H1 (cell line): Measurements from ENCODE around the gene CASP4.

ENCODE experiments used
- BCL11A ChIP-seq, 2 experiments: IDR thresholded peaks; one replicate each; pipeline ENCODE4 v1.6.1; 2011; ENCODE audit warnings: low read depth in 2 of 2, low read length in 2 of 2, mild to moderate bottlenecking in 2 of 2
- CBX5 ChIP-seq: fragments of 300-800, 300-1000 bp; sonication (generic); IDR thresholded peaks from 2 replicates; pipeline ENCODE4 v1.7.1; 2016; ENCODE audit warnings: antibody characterized with exemption, low read length, low read depth
- CTCF ChIP-seq, 3 experiments: IDR thresholded peaks; 1 replicate in 2 of 3; 2 replicates in 1 of 3; pipeline versions ENCODE4 v1.5.1 to v1.6.1; 2011; ENCODE audit warnings: low read length in 3 of 3, mild to moderate bottlenecking in 3 of 3, inconsistent platforms in 2 of 3, low read depth in 1 of 3, moderate library complexity in 1 of 3; ENCODE audit not compliant: insufficient read depth in 1 of 3; ENCODE audit errors: control extremely low read depth in 1 of 3
- HDAC6 ChIP-seq: IDR thresholded peaks from one replicate; pipeline ENCODE4 v1.7.1; 2012; ENCODE audit warnings: low read depth, mild to moderate bottlenecking, inconsistent platforms, low read length, moderate library complexity
- POLR2A ChIP-seq, 2 experiments: IDR thresholded peaks; 1 replicate in 1 of 2; 2 replicates in 1 of 2; pipeline ENCODE4 v1.6.1; 2011; ENCODE audit warnings: low read depth in 2 of 2, low read length in 2 of 2, mild to moderate bottlenecking in 2 of 2; ENCODE audit errors: control extremely low read depth in 1 of 2
- SIN3A ChIP-seq, 2 experiments: IDR thresholded peaks in 1 of 2; conservative IDR thresholded peaks in 1 of 2; 2 replicates each; pipeline ENCODE4 v1.6.1; 2011 to 2012; ENCODE audit warnings: low read length in 2 of 2, improper control_type of control experiment in 1 of 2, low read depth in 1 of 2, mild to moderate bottlenecking in 1 of 2
- SIX5 ChIP-seq: IDR thresholded peaks from 2 replicates; pipeline ENCODE4 v1.6.1; 2011; ENCODE audit warnings: mild to moderate bottlenecking, low read depth, low read length
- SP1 ChIP-seq: IDR thresholded peaks from 2 replicates; pipeline ENCODE4 v1.6.1; 2011; ENCODE audit warnings: low read depth, low read length
- TAF7 ChIP-seq: optimal IDR thresholded peaks from 2 replicates; pipeline ENCODE3; 2011; ENCODE audit warnings: low read depth, mild to moderate bottlenecking, inconsistent platforms, low read length, moderate library complexity, borderline replicate concordance
- TEAD4 ChIP-seq: IDR thresholded peaks from 2 replicates; pipeline ENCODE4 v1.6.1; 2012; ENCODE audit warnings: low read depth, low read length, inconsistent platforms, mixed read lengths
- YY1 ChIP-seq: IDR thresholded peaks from 2 replicates; pipeline ENCODE4 v1.6.1; 2011; ENCODE audit warnings: low read depth, mild to moderate bottlenecking, low read length
- ZNF274 ChIP-seq: IDR thresholded peaks from 2 replicates; pipeline ENCODE4 v1.7.0; 2012; ENCODE audit warnings: low read length, borderline replicate concordance; ENCODE audit errors: extremely low read depth

DNA sequence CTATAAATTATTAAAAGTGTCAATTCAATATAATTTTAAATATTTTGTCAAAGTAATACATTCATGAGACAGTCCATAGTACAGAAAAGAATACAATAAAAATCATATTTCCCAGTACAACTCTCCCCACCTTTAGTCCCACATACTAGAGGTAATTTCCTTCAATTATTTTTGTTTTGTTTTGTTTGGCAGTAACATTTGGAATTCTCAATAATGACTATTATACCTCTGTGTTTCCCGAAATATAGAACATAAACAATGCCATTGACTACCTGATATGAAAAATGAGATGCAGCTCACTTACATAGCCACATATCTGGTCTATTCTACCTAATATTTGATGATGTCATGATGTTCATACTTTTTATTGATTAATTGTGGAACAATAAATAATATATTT is 24.4 kb upstream of the CASP4 start:
- TF ChIP-seq HDAC6: no peak
- no peak for TF ChIP-seq TEAD4
- TF ChIP-seq SP1: no peak
- no peak for TF ChIP-seq SIN3A (conservative IDR thresholded peaks at IDR 0.05 in 1 of 2, IDR thresholded peaks at IDR 0.05 in 1 of 2; ENCODE audit: low read depth in 1 of 2, low read length in 2 of 2)
- TF ChIP-seq POLR2A (IDR thresholded peaks at IDR 0.05; ENCODE audit: control extremely low read depth in 1 of 2, low read depth in 2 of 2, low read length in 2 of 2): no peak
- no peak for TF ChIP-seq YY1
- no peak for TF ChIP-seq SIX5
- TF ChIP-seq BCL11A (IDR thresholded peaks at IDR 0.05; ENCODE audit: low read depth in 2 of 2, low read length in 2 of 2): no peak
- TF ChIP-seq CTCF (IDR thresholded peaks at IDR 0.05; ENCODE audit: control extremely low read depth in 1 of 3, insufficient read depth in 1 of 3, low read depth in 1 of 3, low read length in 3 of 3): no peak
- no peak for TF ChIP-seq TAF7
- TF ChIP-seq CBX5: no peak
- no peak for TF ChIP-seq ZNF274
